Fibroblast of skin of scalp (primary cell): Measurements from ENCODE around the gene BCAM.
"Not testable (repeated sequence)": the region's sequence is repeated elsewhere in the genome, so short reads cannot be mapped to it uniquely, and the experiment has no call there.

Experiments
- DNase-seq: peaks from one replicate; pipeline ENCODE4 v3.0.0-alpha.2; 2013

BCAM gene

GRCh38 chr19:44817725-44818465, 9.0 kb downstream of the BCAM start:
- no peak for DNase-seq

- no peak for DNase-seq
Measured at GRCh38 chr19:44818466-44819031, 9.6 kb downstream of the BCAM start.

- no peak for DNase-seq
Measured at GRCh38 chr19:44819246-44819832, 10.4 kb downstream of the BCAM start.

- DNase-seq = no peak
Measured at GRCh38 chr19:44820648-44821609, 12.0 kb downstream of the BCAM start.

GRCh38 chr19:44822177-44822576, 13.3 kb downstream of the BCAM start:
- DNase-seq = no peak

- DNase-seq = no peak
Measured at GRCh38 chr19:44822670-44823372, 13.9 kb downstream of the BCAM start.

- no peak for DNase-seq
Measured at GRCh38 chr19:44823373-44823698, 14.4 kb downstream of the BCAM start.

GRCh38 chr19:44824761-44825160, 15.9 kb downstream of the BCAM start:
- no peak for DNase-seq

- peak; percentile 21 for DNase-seq
Measured at GRCh38 chr19:44832875-44833274, 24.0 kb downstream of the BCAM start.

GRCh38 chr19:44834399-44834798, 25.5 kb downstream of the BCAM start:
- not testable (repeated sequence) for DNase-seq

- DNase-seq = no peak
Measured at GRCh38 chr19:44839276-44839675, 30.4 kb downstream of the BCAM start.

- DNase-seq = no peak
Measured at GRCh38 chr19:44840811-44841210, 31.9 kb downstream of the BCAM start.

- DNase-seq = no peak
Measured at GRCh38 chr19:44841231-44841630, 32.3 kb downstream of the BCAM start.

GRCh38 chr19:44845286-44845611, 36.3 kb downstream of the BCAM start:
- no peak for DNase-seq

- DNase-seq = peak; percentile 99
Measured at GRCh38 chr19:44845612-44846454, 36.9 kb downstream of the BCAM start, which contains the start of gene NECTIN2. Gene NECTIN2 (plus strand): TSS chr19:44846297. CDS start chr19:44846526, 229 bp downstream.

GRCh38 chr19:44846455-44847143, 37.7 kb downstream of the BCAM start:
- DNase-seq = peak; percentile 53

- DNase-seq = peak; percentile 56
Measured at GRCh38 chr19:44847144-44848035, 38.5 kb downstream of the BCAM start.

- peak; percentile 19 for DNase-seq
Measured at GRCh38 chr19:44848036-44848811, 39.3 kb downstream of the BCAM start.
